H1 (cell line): ENCODE measurements around the gene HYLS1. TPM values are rescaled to one million over a fixed set of nuclear protein-coding genes. Genes with fewer than 3 reads are reported as not detected.

ENCODE experiments used
- CTCF ChIA-PET: fragments of 300-600 bp; sonication (Branson Sonifier 250); formaldehyde crosslinking; loops from one replicate; lab custom pipeline; 2021; ENCODE audit not compliant: partially characterized antibody; lab: Charles Lee
- POLR2A ChIA-PET: fragments of 300-600 bp; sonication (Branson Sonifier 250); formaldehyde crosslinking; loops from one replicate; lab custom pipeline; 2021; ENCODE audit warnings: inconsistent platforms; ENCODE audit not compliant: partially characterized antibody; lab: Charles Lee
- DNase-seq, 2 experiments: peaks; one replicate each; pipeline versions ENCODE4 v3.0.0 to v3.0.0-alpha.2; 2010 to 2022; ENCODE audit warnings: low spot score in 2 of 2, low read depth in 1 of 2, mixed read lengths in 1 of 2
- FAIRE-seq: peaks from 2 replicates; lab custom pipeline; 2011; peaks lifted over from hg19 to GRCh38; lab: Jason Lieb, UNC
- H2AFZ ChIP-seq: 2 replicates; pipeline ENCODE4 v1.8.1; 2012; ENCODE audit warnings: low read length, inconsistent platforms
- H2AK5ac ChIP-seq: 2 replicates; pipeline ENCODE4 v1.6.1; 2013; ENCODE audit warnings: low read depth, low read length
- H2BK120ac ChIP-seq: replicated peaks from 2 replicates; pipeline ENCODE3; 2013; ENCODE audit warnings: low read depth, low read length, inconsistent platforms
- H2BK12ac ChIP-seq: 2 replicates; pipeline ENCODE4 v1.6.1; 2013; ENCODE audit warnings: low read depth, low read length
- H2BK15ac ChIP-seq: 2 replicates; pipeline ENCODE4 v1.6.1; 2013; ENCODE audit warnings: low read length
- H2BK20ac ChIP-seq: 2 replicates; pipeline ENCODE4 v1.6.1; 2013; ENCODE audit warnings: low read length
- H2BK5ac ChIP-seq: 2 replicates; pipeline ENCODE4 v1.6.1; 2013; ENCODE audit warnings: low read depth, low read length
- H3K14ac ChIP-seq: 2 replicates; pipeline ENCODE4 v1.6.1; 2013; ENCODE audit warnings: inconsistent platforms; ENCODE audit not compliant: insufficient read length
- H3K18ac ChIP-seq: 2 replicates; pipeline ENCODE4 v1.6.1; 2013; ENCODE audit warnings: low read length; ENCODE audit errors: extremely low read depth
- H3K23ac ChIP-seq: 2 replicates; pipeline ENCODE4 v1.6.1; 2013; ENCODE audit warnings: inconsistent platforms; ENCODE audit not compliant: insufficient read length
- H3K23me2 ChIP-seq: 2 replicates; pipeline ENCODE4 v1.6.1; 2013; ENCODE audit warnings: low read depth, low read length
- H3K27ac ChIP-seq: 2 replicates; pipeline ENCODE4 v1.6.1; 2011; ENCODE audit warnings: low read depth, low read length, inconsistent platforms
- H3K27me3 ChIP-seq, 4 experiments: replicated peaks in 1 of 4; 1 replicate in 1 of 4; 2 replicates in 3 of 4; pipeline versions ENCODE4 v1.6.1 to v1.8.1; 2011 to 2013; ENCODE audit warnings: low read length in 3 of 4, mild to moderate bottlenecking in 3 of 4, inconsistent platforms in 2 of 4, mixed read lengths in 2 of 4, moderate library complexity in 1 of 4; ENCODE audit not compliant: control insufficient read depth in 3 of 4, insufficient read depth in 3 of 4; ENCODE audit errors: extremely low read depth in 1 of 4
- H3K36me3 ChIP-seq, 4 experiments: 2 replicates each; pipeline versions ENCODE4 v1.6.1 to v1.8.1; 2011 to 2013; ENCODE audit warnings: mild to moderate bottlenecking in 4 of 4, low read length in 3 of 4, moderate library complexity in 2 of 4, control low read depth in 1 of 4, inconsistent platforms in 1 of 4; ENCODE audit not compliant: insufficient read depth in 4 of 4, control insufficient read depth in 2 of 4
- H3K4ac ChIP-seq: replicated peaks from 2 replicates; pipeline ENCODE3; 2013; ENCODE audit warnings: low read length, low read depth, mixed read lengths, inconsistent platforms; ENCODE audit not compliant: insufficient read length
- H3K4me1 ChIP-seq, 4 experiments: replicated peaks in 1 of 4; 1 replicate in 1 of 4; 2 replicates in 3 of 4; pipeline versions ENCODE4 v1.6.1 to v1.8.1; 2011 to 2013; ENCODE audit warnings: low read length in 3 of 4, inconsistent platforms in 2 of 4, mixed read lengths in 1 of 4; ENCODE audit not compliant: insufficient read depth in 4 of 4, control insufficient read depth in 3 of 4
- H3K4me2 ChIP-seq, 2 experiments: 2 replicates each; pipeline versions ENCODE4 v1.6.1 to v1.8.1; 2011 to 2013; ENCODE audit warnings: low read depth in 2 of 2, low read length in 2 of 2, control low read depth in 1 of 2, inconsistent platforms in 1 of 2, mild to moderate bottlenecking in 1 of 2; ENCODE audit not compliant: insufficient read depth in 1 of 2
- H3K4me3 ChIP-seq, 4 experiments: fragments of 200-600, 300-600 bp in 1 of 4; sonication (generic), shearing (Covaris generic), sonication (Bioruptor Twin) in 1 of 4; 2 replicates each; pipeline versions ENCODE4 v1.5.1 to v1.8.1; 2011 to 2016; ENCODE audit warnings: low read length in 4 of 4, low read depth in 3 of 4, control low read depth in 2 of 4, inconsistent platforms in 2 of 4, mild to moderate bottlenecking in 2 of 4, mixed read lengths in 1 of 4, moderate library complexity in 1 of 4; ENCODE audit not compliant: insufficient read depth in 2 of 4; ENCODE audit errors: extremely low read depth in 1 of 4
- H3K56ac ChIP-seq: replicated peaks from 2 replicates; pipeline ENCODE3; 2013; ENCODE audit warnings: low read depth, mild to moderate bottlenecking, mixed read lengths, low read length, inconsistent platforms; ENCODE audit not compliant: insufficient read length
- H3K79me1 ChIP-seq: 2 replicates; pipeline ENCODE4 v1.6.1; 2013; ENCODE audit warnings: low read depth, low read length, control low read depth
- H3K79me2 ChIP-seq, 2 experiments: 2 replicates each; pipeline versions ENCODE4 v1.6.1 to v1.8.1; 2012 to 2013; ENCODE audit warnings: low read length in 2 of 2, mild to moderate bottlenecking in 2 of 2, inconsistent platforms in 1 of 2; ENCODE audit not compliant: insufficient read depth in 2 of 2, control insufficient read depth in 1 of 2
- H3K9ac ChIP-seq, 4 experiments: replicated peaks in 1 of 4; 1 replicate in 1 of 4; 2 replicates in 3 of 4; pipeline versions ENCODE4 v1.6.1 to v1.8.1; 2011 to 2013; ENCODE audit warnings: low read depth in 3 of 4, low read length in 3 of 4, control low read depth in 2 of 4, mild to moderate bottlenecking in 2 of 4, moderate library complexity in 2 of 4, inconsistent platforms in 1 of 4; ENCODE audit errors: extremely low read depth in 1 of 4
- H3K9me3 ChIP-seq, 2 experiments: 2 replicates each; pipeline versions ENCODE4 v1.6.1 to v1.8.1; 2012 to 2013; ENCODE audit warnings: mild to moderate bottlenecking in 2 of 2, moderate library complexity in 2 of 2, control low read depth in 1 of 2, inconsistent platforms in 1 of 2, low read depth in 1 of 2, low read length in 1 of 2, mixed read lengths in 1 of 2; ENCODE audit not compliant: insufficient read depth in 2 of 2
- H4K20me1 ChIP-seq, 2 experiments: replicated peaks in 1 of 2; 2 replicates each; pipeline versions ENCODE3 to v1.8.1; 2011 to 2013; ENCODE audit warnings: inconsistent platforms in 2 of 2, low read length in 2 of 2, mild to moderate bottlenecking in 1 of 2; ENCODE audit not compliant: insufficient read depth in 2 of 2, control insufficient read depth in 1 of 2
- H4K5ac ChIP-seq: 2 replicates; pipeline ENCODE4 v1.6.1; 2013; ENCODE audit warnings: low read length, low read depth, mixed read lengths, inconsistent platforms; ENCODE audit not compliant: insufficient read length
- H4K8ac ChIP-seq: 2 replicates; pipeline ENCODE4 v1.8.0; 2013; ENCODE audit warnings: mild to moderate bottlenecking, moderate library complexity, low read length, inconsistent platforms; ENCODE audit not compliant: insufficient read depth; ENCODE audit errors: extremely low read depth
- H4K91ac ChIP-seq: replicated peaks from 2 replicates; pipeline ENCODE3; 2013; ENCODE audit warnings: low read length, mixed read lengths, inconsistent platforms; ENCODE audit not compliant: insufficient read length
- BCL11A ChIP-seq, 2 experiments: IDR thresholded peaks; one replicate each; pipeline ENCODE4 v1.6.1; 2011; ENCODE audit warnings: low read depth in 2 of 2, low read length in 2 of 2, mild to moderate bottlenecking in 2 of 2
- BRCA1 ChIP-seq: IDR thresholded peaks from 2 replicates; pipeline ENCODE4 v1.6.1; 2012; ENCODE audit warnings: low read depth, low read length, improper control_type of control experiment
- CBX5 ChIP-seq: fragments of 300-800, 300-1000 bp; sonication (generic); IDR thresholded peaks from 2 replicates; pipeline ENCODE4 v1.7.1; 2016; ENCODE audit warnings: antibody characterized with exemption, low read length, low read depth
- CHD1 ChIP-seq: IDR thresholded peaks from 2 replicates; pipeline ENCODE4 v1.6.1; 2012; ENCODE audit warnings: low read depth, low read length, improper control_type of control experiment
- GABPA ChIP-seq: IDR thresholded peaks from 2 replicates; pipeline ENCODE4 v1.6.1; 2011; ENCODE audit warnings: mild to moderate bottlenecking, low read length, moderate library complexity, borderline replicate concordance; ENCODE audit not compliant: insufficient read depth
- GTF2F1 ChIP-seq: IDR thresholded peaks from 2 replicates; pipeline ENCODE4 v1.6.1; 2012; ENCODE audit warnings: low read depth, low read length, improper control_type of control experiment, borderline replicate concordance
- HDAC2 ChIP-seq, 2 experiments: fragments of 300-600 bp in 1 of 2; sonication (generic) in 1 of 2; IDR thresholded peaks; 2 replicates each; pipeline ENCODE4 v1.6.1; 2011 to 2012; ENCODE audit warnings: low read depth in 2 of 2, low read length in 2 of 2, mild to moderate bottlenecking in 2 of 2, moderate library complexity in 2 of 2, borderline replicate concordance in 1 of 2, inconsistent platforms in 1 of 2
- HDAC6 ChIP-seq: IDR thresholded peaks from one replicate; pipeline ENCODE4 v1.7.1; 2012; ENCODE audit warnings: low read depth, mild to moderate bottlenecking, inconsistent platforms, low read length, moderate library complexity
- JUND ChIP-seq: IDR thresholded peaks from 2 replicates; pipeline ENCODE4 v1.6.1; 2011; ENCODE audit warnings: mild to moderate bottlenecking, improper control_type of control experiment, low read length
- NANOG ChIP-seq: IDR thresholded peaks from 2 replicates; pipeline ENCODE4 v1.6.1; 2011; ENCODE audit warnings: low read length, low read depth, mild to moderate bottlenecking, inconsistent platforms; ENCODE audit not compliant: insufficient read depth, poor library complexity, severe bottlenecking
- POLR2AphosphoS5 ChIP-seq: IDR thresholded peaks from 2 replicates; pipeline ENCODE4 v1.6.1; 2011; ENCODE audit warnings: low read depth, low read length
- SRF ChIP-seq: IDR thresholded peaks from 2 replicates; pipeline ENCODE4 v1.6.1; 2011; ENCODE audit warnings: mild to moderate bottlenecking, low read depth, low read length, moderate library complexity
- WGBS, 2 experiments: shearing (Covaris generic) in 1 of 2; methylation state at CpG; one replicate each; pipeline versions ENCODE4 v1.1.6 to v1.1.7; 2013 to 2015; ENCODE audit warnings: low lambda C conversion rate in 2 of 2, mixed read lengths in 2 of 2, inconsistent platforms in 1 of 2, low coverage in 1 of 2, missing lambda C conversion rate in 1 of 2; ENCODE audit not compliant: insufficient replicate concordance in 2 of 2, insufficient coverage in 1 of 2, insufficient read length in 1 of 2; ENCODE audit errors: extremely low coverage in 1 of 2, missing lambda C conversion rate in 1 of 2; 5-methylcytosine and 5-hydroxymethylcytosine counted together
- polyA plus RNA-seq, 7 experiments: library from polyadenylated mRNA; depleted of rRNA in 3 of 7; stranded (reverse) in 5 of 7; unstranded in 2 of 7; fragments of >200 nt in 5 of 7; fragments of 200-250 nt in 2 of 7; gene quantifications; 1 replicate in 5 of 7; 2 replicates in 1 of 7; 4 replicates in 1 of 7; pipeline versions ENCODE4 v1.2.1 to v1.2.3, GENCODE V29; 2011 to 2013; ENCODE audit warnings: missing spikeins in 2 of 7, mixed read lengths in 2 of 7
- total RNA-seq: library from RNA; stranded (reverse); fragmentation: NEBNext Ultra II Directional; extraction: Animal tissue kit (Norgen Biotek cat#: 25700); gene quantifications from 2 replicates; pipeline ENCODE4 v1.2.1, GENCODE V29; 2021
- TF ChIP-seq, protein P1 (sequence below): IDR thresholded peaks from 2 replicates; pipeline ENCODE4 v1.6.1; 2012; ENCODE audit warnings: inconsistent platforms

HYLS1 gene
- total and polyA plus RNA-seq, 2 of the 8 experiments (the other 6 are each of a cell fraction or from before 2014, with no cell fraction given), result 5.1 to 11.6 TPM

DNA sequence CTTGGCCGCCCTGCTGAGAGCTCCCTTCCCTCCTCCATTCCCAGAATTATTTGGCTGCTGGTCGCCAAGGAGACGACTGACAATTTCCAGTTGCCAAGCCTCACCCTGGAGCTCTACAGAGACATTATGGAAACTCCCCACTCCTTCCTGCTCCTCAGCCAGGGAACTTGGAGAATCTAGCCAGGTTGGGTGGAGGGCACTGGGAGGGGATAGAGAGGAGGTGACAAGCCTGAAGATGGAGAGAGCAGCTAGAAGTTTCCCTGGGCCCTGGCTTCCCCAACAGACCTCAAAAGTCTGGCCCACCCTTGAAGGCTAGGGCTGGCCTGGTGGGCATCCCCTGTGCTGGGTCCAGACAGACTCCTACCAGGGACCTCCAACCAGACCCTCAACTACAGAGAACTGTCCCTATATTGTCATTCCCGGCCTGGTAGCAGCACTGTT lies 51.6 kb downstream of the HYLS1 start:
- Histone ChIP-seq H3K27me3 (no peaks in the 10 kb centered on the region), H3K79me1 (no peaks in the 10 kb centered on the region), H4K20me1 (no peaks in the 10 kb centered on the region), H4K5ac (no peak overlapping the region), H4K91ac (peak overlapping the region; percentile 9), H3K23me2 (no peaks in the 10 kb centered on the region), H3K4me1 (peaks cover 7 to 11% (median 9%) of the 10 kb centered on the region in 4 experiments), H3K9me3 (no peaks in the 10 kb centered on the region), H2BK15ac (no peak overlapping the region), H3K4ac (no peak overlapping the region), H3K4me2 (no peak overlapping the region), H2BK5ac (no peak overlapping the region), H3K9ac (no peak overlapping the region), H3K36me3 (no peaks in the 10 kb centered on the region), H2AK5ac (no peak overlapping the region), H3K27ac (no peak overlapping the region), H3K18ac (no peak overlapping the region), H4K8ac (no peak overlapping the region), H2BK20ac (no peak overlapping the region), H3K14ac (no peak overlapping the region), H3K56ac (no peak overlapping the region), H2BK12ac (0 out of 2 replicates have a peak overlapping the region, but pooled peaks have one; percentile 60), H3K23ac (no peak overlapping the region), H3K4me3 (no peak overlapping the region), H2AFZ (no peak overlapping the region), H2BK120ac (no peak overlapping the region), H3K79me2 (no peaks in the 10 kb centered on the region)
- WGBS, 2 experiments, result 67% methylated on average over 4 of the region's 4 CpGs; no CpG with 5 or more reads in 1 of the 2 experiments
- ChIA-PET CTCF (interaction anchor here (0.6 to 8.2 kb wide), 12 partner anchors 9 to 254 kb away, joined by 3 to 76 read pairs (median 6); no protein-coding TSS in a partner anchor), POLR2A (interaction anchor here (0.9 to 1.1 kb wide), 2 partner anchors 10 to 46 kb away, joined by 3 read pairs; no protein-coding TSS in a partner anchor)
- DNase-seq (peak in 1 of 2 experiments; percentile 42), FAIRE-seq (no peak)
- TF ChIP-seq CBX5 (no peak), NANOG (no peak), CHD1 (no peak), SRF (no peak), GTF2F1 (no peak), HDAC6 (no peak), JUND (no peak), POLR2AphosphoS5 (no peak), GABPA (no peak), BCL11A (IDR thresholded peaks at IDR 0.05; ENCODE audit: low read depth in 2 of 2, low read length in 2 of 2) (no peak), BRCA1 (no peak), HDAC2 (IDR thresholded peaks at IDR 0.05; ENCODE audit: borderline replicate concordance in 1 of 2, low read depth in 2 of 2, low read length in 2 of 2) (no peak)
- TF ChIP-seq, protein P1, sequence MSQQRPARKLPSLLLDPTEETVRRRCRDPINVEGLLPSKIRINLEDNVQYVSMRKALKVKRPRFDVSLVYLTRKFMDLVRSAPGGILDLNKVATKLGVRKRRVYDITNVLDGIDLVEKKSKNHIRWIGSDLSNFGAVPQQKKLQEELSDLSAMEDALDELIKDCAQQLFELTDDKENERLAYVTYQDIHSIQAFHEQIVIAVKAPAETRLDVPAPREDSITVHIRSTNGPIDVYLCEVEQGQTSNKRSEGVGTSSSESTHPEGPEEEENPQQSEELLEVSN, result no peak
